Endothelial cell (in vitro differentiated cells): ENCODE data around the gene MYO16. TPM values are rescaled to one million over a fixed set of nuclear protein-coding genes. Genes with fewer than 3 reads are reported as not detected.

ENCODE experiments used
- DNase-seq: peaks from one replicate; pipeline ENCODE4 v3.0.0; 2021; ENCODE audit warnings: low spot score
- H3K27ac Mint-ChIP-seq: one replicate; pipeline ENCODE4 v1.8.0; 2021; ENCODE audit warnings: mixed read lengths, inconsistent platforms; ENCODE audit not compliant: unreplicated experiment
- H3K27me3 Mint-ChIP-seq: one replicate; pipeline ENCODE4 v1.8.0; 2021; ENCODE audit warnings: mild to moderate bottlenecking, moderate library complexity, mixed read lengths, inconsistent platforms; ENCODE audit not compliant: unreplicated experiment
- H3K36me3 Mint-ChIP-seq: one replicate; pipeline ENCODE4 v1.8.0; 2021; ENCODE audit warnings: mild to moderate bottlenecking, low read depth, mixed read lengths, inconsistent platforms; ENCODE audit not compliant: unreplicated experiment
- H3K4me1 Mint-ChIP-seq: one replicate; pipeline ENCODE4 v1.8.0; 2021; ENCODE audit warnings: mild to moderate bottlenecking, mixed read lengths, inconsistent platforms; ENCODE audit not compliant: unreplicated experiment
- H3K4me3 Mint-ChIP-seq: one replicate; pipeline ENCODE4 v1.8.0; 2021; ENCODE audit warnings: mild to moderate bottlenecking, mixed read lengths, inconsistent platforms; ENCODE audit not compliant: unreplicated experiment
- H3K9me3 Mint-ChIP-seq: one replicate; pipeline ENCODE4 v1.8.0; 2021; ENCODE audit warnings: mixed read lengths, inconsistent platforms; ENCODE audit not compliant: unreplicated experiment
- total RNA-seq: library from RNA; stranded (reverse); fragmentation: NEBNext Ultra II Directional; extraction: Animal tissue kit (Norgen Biotek cat#: 25700); gene quantifications from one replicate; pipeline ENCODE4 v1.2.1, GENCODE V29; 2021; ENCODE audit not compliant: unreplicated experiment
- TF ChIP-seq, protein P1 (sequence below): fragments of 200-600 bp; sonication (generic); IDR thresholded peaks from one replicate; pipeline ENCODE4 v1.5.0; 2021; ENCODE audit warnings: antibody characterized with exemption; ENCODE audit not compliant: unreplicated experiment

The MYO16 gene
- total RNA-seq, 1 donor from 2014 or later: 1.4 TPM

DNA sequence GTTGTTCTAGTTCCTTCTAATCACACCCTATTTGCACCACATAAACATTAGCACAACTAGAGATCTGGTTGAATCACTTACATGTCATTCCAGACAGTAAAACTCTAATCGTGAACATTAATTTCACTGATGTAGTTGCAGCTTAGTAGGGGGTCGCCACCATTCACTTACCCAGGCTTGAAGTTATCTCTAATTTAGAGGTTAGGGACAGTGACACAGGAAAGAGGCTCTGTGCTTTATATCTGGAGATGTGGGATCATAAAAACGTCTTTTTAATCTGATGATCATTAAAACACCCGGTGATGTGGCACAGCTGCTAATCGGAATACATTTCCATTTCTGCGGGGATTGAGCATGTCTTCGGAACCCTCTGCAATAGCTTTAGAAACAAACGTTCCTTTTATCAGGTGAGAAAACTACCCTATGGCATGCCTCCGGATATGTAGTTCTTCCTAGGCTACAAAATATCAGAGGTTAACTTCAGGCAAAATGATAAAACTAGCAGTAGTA, 523.0 kb downstream of the MYO16 start:
- Mint-ChIP-seq H3K27ac (no peak overlapping the region), H3K9me3 (no peaks in the 10 kb centered on the region)

DNA sequence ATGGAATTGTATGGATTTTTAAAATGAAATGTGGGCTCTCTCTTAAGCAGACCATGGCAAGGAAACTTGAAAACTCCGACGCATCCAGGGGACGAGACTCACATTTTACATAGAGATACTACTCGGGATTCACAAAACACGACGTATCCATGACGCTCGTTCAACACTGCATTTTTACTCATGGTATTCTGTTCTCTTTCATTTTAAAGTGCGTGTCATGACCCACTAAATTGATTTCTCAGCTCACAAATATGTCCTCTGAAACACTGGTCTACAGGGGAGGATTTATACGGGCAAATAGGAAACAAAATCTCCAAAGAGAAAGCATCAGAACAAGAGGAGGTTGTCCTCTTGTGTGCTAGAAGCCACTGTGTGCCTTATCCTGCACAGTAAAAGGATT, 523.5 kb downstream of the MYO16 start:
- peaks cover 8% of the 10 kb centered on the region for H3K27me3 Mint-ChIP-seq
- TF ChIP-seq, protein P1, sequence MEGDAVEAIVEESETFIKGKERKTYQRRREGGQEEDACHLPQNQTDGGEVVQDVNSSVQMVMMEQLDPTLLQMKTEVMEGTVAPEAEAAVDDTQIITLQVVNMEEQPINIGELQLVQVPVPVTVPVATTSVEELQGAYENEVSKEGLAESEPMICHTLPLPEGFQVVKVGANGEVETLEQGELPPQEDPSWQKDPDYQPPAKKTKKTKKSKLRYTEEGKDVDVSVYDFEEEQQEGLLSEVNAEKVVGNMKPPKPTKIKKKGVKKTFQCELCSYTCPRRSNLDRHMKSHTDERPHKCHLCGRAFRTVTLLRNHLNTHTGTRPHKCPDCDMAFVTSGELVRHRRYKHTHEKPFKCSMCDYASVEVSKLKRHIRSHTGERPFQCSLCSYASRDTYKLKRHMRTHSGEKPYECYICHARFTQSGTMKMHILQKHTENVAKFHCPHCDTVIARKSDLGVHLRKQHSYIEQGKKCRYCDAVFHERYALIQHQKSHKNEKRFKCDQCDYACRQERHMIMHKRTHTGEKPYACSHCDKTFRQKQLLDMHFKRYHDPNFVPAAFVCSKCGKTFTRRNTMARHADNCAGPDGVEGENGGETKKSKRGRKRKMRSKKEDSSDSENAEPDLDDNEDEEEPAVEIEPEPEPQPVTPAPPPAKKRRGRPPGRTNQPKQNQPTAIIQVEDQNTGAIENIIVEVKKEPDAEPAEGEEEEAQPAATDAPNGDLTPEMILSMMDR: no peak
- no peak overlapping the region for H3K4me3 Mint-ChIP-seq
- DNase-seq: no peak
- H3K4me1 Mint-ChIP-seq: peaks cover 16% of the 10 kb centered on the region
- no peaks in the 10 kb centered on the region for H3K36me3 Mint-ChIP-seq
- no peak overlapping the region for H3K27ac Mint-ChIP-seq
- no peaks in the 10 kb centered on the region for H3K9me3 Mint-ChIP-seq

More for the DNA sequence above, 523.0 kb downstream of the MYO16 start:
- Mint-ChIP-seq H3K4me3 (no peak overlapping the region), H3K4me1 (peaks cover 10% of the 10 kb centered on the region), H3K27me3 (peaks cover 6% of the 10 kb centered on the region), H3K36me3 (no peaks in the 10 kb centered on the region)
- TF ChIP-seq, protein P1: no peak
- DNase-seq: no peak

DNA sequence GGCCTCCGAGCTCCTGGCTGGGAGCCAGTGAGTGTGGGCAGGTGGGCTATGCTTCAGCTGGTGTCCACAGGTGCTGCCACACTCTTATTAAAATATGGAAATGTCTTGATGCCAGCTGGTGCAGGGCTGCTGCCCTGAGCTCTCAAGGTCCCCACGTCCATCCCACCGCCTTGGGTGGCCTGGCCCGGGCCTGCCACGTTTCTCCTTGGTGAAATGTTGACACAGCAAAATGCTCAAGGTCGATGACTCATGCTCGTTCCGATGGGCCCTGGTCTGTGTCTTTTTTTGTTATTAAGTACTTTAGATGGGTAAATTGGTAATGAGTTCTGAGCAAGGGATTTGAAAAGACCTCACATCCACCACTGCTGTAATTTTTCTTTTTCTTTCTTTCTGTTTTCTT, 524.7 kb downstream of the MYO16 start:
- Mint-ChIP-seq H3K27me3 (peaks cover 8% of the 10 kb centered on the region), H3K36me3 (no peaks in the 10 kb centered on the region), H3K4me3 (no peak overlapping the region), H3K4me1 (peaks cover 21% of the 10 kb centered on the region), H3K9me3 (no peaks in the 10 kb centered on the region), H3K27ac (no peak overlapping the region)
- TF ChIP-seq, protein P1: no peak
- no peak for DNase-seq

DNA sequence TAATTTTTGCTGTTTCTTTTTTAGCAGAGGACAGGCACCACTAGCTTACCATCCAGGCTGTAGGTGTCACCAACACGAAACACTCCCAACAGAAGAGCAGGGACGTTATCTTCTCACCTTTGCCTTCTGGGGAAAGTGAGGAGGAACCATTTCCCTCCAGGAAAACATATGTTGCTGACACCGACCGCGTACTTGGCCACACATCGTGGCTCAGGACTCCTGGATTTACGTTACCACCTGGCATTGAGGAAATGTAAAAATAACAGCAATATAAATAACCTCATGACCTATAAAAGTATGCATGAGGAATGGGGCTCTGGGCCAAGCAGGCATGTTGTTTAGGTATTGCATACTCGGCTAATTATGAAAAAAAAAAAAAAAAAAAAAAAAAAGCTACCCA, 525.1 kb downstream of the MYO16 start:
- no peaks in the 10 kb centered on the region for H3K9me3 Mint-ChIP-seq
- H3K4me1 Mint-ChIP-seq: peaks cover 21% of the 10 kb centered on the region
- DNase-seq: no peak

DNA sequence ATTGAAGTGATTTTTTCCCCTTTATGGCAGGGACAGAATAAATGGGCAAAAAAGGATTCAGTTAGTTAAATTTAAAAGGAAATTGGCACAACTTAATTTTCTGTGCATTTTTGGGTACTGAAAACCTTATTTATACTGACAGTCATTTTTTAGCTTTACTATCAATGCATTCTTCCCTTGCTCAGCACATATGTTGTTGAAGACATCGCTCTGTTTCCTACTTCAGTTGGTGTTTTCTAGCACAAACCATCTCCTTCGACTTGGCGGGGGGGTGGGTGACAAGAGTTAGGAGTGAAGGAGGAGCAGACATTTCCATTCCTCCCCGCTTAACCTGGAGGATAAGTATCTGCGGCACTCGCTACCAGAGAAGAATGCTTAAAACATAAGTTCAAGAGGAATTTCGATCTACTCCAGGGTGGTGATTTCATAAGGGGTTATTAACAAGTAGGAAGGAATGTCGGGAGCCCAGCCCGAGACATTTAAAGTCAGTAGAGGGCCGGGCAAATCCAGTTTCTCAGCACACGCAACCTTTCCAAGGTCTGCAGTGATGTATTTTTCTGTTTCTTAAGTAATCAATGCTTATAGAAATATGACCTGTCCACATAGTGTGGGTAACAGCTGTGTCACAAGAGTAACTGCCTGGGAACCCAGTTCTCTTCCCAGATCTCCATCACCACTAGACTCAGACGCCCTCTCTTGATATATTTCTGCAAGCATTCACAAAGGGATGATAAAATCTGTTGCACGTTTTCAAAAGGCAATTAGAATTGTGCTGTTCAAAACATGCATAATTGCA, 525.8 kb downstream of the MYO16 start:
- Mint-ChIP-seq H3K9me3 (no peaks in the 10 kb centered on the region), H3K36me3 (no peaks in the 10 kb centered on the region), H3K27me3 (peaks cover 8% of the 10 kb centered on the region), H3K4me1 (peaks cover 21% of the 10 kb centered on the region), H3K27ac (no peak overlapping the region), H3K4me3 (no peak overlapping the region)
- TF ChIP-seq, protein P1: no peak
- DNase-seq: no peak

More for the DNA sequence above, 525.1 kb downstream of the MYO16 start:
- TF ChIP-seq, protein P1: no peak
- Mint-ChIP-seq H3K4me3 (no peak overlapping the region), H3K36me3 (no peaks in the 10 kb centered on the region), H3K27ac (no peak overlapping the region), H3K27me3 (peaks cover 8% of the 10 kb centered on the region)
